Panc1 (cell line): Measurements from ENCODE around the gene EIF2D.
A peak's percentile ranks its signal among the peaks of the same experiment; 100 is the strongest.

Experiments used
- CTCF ChIP-seq: fragments of 450-650 bp; IDR thresholded peaks from 2 replicates; pipeline ENCODE4 v1.5.1; 2017; ENCODE audit warnings: mild to moderate bottlenecking
- POLR2AphosphoS5 ChIP-seq: IDR thresholded peaks from 2 replicates; pipeline ENCODE4 v1.6.1; 2012; ENCODE audit warnings: mild to moderate bottlenecking, low read depth, low read length, moderate library complexity
- TF ChIP-seq, protein P1 (sequence below), 2 experiments: IDR thresholded peaks; 2 replicates each; pipeline ENCODE4 v1.6.1; 2011 to 2012; ENCODE audit warnings: low read depth in 2 of 2, control low read depth in 1 of 2, low read length in 1 of 2, mild to moderate bottlenecking in 1 of 2, moderate library complexity in 1 of 2; ENCODE audit not compliant: insufficient read depth in 1 of 2

DNA sequence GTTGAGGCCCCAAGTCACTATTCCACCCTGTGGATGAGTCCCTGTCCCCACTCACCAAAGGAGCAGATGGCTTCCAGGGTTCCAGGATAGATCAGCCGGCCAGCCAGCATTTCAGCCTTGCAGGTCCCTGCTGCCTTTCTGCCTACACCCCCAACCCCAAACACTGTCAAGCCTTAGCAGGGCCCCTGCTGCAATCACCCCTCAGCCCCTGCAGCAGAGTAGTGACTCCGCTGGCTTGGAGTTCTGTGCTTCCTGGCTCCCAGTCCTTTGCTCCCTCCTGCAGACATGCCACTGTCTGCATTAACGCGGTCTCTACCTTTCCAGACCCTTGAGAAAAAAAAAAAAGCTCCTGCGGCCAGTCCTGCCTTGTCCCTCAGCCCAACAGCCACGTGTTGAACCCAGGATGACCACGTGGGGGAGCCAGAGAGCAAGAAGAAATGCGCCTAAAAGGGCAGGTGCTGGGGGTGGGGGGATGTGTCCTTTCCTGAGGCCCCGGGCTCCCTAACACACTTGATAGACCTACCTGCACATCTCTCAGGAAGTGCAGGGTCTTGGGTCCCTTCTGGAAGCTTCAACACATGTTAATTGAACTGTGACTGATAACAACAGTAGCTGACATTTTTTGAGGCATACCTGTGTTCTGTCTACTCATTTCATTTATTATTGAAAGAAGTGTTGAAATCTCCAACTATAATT is 67.6 kb downstream of the EIF2D start:
- TF ChIP-seq CTCF (peak; percentile 95), POLR2AphosphoS5 (no peak)
- TF ChIP-seq, protein P1, sequence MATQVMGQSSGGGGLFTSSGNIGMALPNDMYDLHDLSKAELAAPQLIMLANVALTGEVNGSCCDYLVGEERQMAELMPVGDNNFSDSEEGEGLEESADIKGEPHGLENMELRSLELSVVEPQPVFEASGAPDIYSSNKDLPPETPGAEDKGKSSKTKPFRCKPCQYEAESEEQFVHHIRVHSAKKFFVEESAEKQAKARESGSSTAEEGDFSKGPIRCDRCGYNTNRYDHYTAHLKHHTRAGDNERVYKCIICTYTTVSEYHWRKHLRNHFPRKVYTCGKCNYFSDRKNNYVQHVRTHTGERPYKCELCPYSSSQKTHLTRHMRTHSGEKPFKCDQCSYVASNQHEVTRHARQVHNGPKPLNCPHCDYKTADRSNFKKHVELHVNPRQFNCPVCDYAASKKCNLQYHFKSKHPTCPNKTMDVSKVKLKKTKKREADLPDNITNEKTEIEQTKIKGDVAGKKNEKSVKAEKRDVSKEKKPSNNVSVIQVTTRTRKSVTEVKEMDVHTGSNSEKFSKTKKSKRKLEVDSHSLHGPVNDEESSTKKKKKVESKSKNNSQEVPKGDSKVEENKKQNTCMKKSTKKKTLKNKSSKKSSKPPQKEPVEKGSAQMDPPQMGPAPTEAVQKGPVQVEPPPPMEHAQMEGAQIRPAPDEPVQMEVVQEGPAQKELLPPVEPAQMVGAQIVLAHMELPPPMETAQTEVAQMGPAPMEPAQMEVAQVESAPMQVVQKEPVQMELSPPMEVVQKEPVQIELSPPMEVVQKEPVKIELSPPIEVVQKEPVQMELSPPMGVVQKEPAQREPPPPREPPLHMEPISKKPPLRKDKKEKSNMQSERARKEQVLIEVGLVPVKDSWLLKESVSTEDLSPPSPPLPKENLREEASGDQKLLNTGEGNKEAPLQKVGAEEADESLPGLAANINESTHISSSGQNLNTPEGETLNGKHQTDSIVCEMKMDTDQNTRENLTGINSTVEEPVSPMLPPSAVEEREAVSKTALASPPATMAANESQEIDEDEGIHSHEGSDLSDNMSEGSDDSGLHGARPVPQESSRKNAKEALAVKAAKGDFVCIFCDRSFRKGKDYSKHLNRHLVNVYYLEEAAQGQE (IDR thresholded peaks at IDR 0.05; ENCODE audit: insufficient read depth in 1 of 2, low read depth in 2 of 2, low read length in 1 of 2), result no peak
